HuH-7 (cell line): ENCODE data around the gene BTAF1.
"Not testable (repeated sequence)": the region's sequence is repeated elsewhere in the genome, so short reads cannot be mapped to it uniquely, and the experiment has no call there.

Experiments
- DNase-seq: peaks from one replicate; pipeline ENCODE4 v3.0.0; 2011; ENCODE audit warnings: low spot score

Gene BTAF1

GRCh38 chr10:91978585-91978984 is 55.0 kb downstream of the BTAF1 start:
- DNase-seq, result no peak

- no peak for DNase-seq
Observed at GRCh38 chr10:91980319-91980718, 56.7 kb downstream of the BTAF1 start.

GRCh38 chr10:91983416-91983815 is 59.8 kb downstream of the BTAF1 start:
- no peak for DNase-seq

GRCh38 chr10:91987397-91988037 is 63.9 kb downstream of the BTAF1 start:
- DNase-seq, result no peak

GRCh38 chr10:91992031-91992430 is 68.5 kb downstream of the BTAF1 start:
- no peak for DNase-seq

GRCh38 chr10:91996266-91996665 is 72.7 kb downstream of the BTAF1 start:
- DNase-seq, result no peak

GRCh38 chr10:92001581-92001980 is 78.0 kb downstream of the BTAF1 start:
- DNase-seq, result no peak

GRCh38 chr10:92001995-92002394 is 78.4 kb downstream of the BTAF1 start:
- no peak for DNase-seq

- no peak for DNase-seq
Observed at GRCh38 chr10:92003258-92003657, 79.7 kb downstream of the BTAF1 start.

- DNase-seq, result peak; percentile 17
Observed at GRCh38 chr10:92005978-92006377, 82.4 kb downstream of the BTAF1 start.

GRCh38 chr10:92009445-92009844 is 85.9 kb downstream of the BTAF1 start:
- DNase-seq, result no peak

- no peak for DNase-seq
Observed at GRCh38 chr10:92010047-92010735, 86.6 kb downstream of the BTAF1 start.

- DNase-seq, result no peak
Observed at GRCh38 chr10:92011560-92012214, 88.1 kb downstream of the BTAF1 start.

- DNase-seq, result no peak
Observed at GRCh38 chr10:92014620-92015019, 91.0 kb downstream of the BTAF1 start.

GRCh38 chr10:92024700-92025099 is 101.1 kb downstream of the BTAF1 start:
- DNase-seq, result no peak

GRCh38 chr10:92025340-92025739 is 101.8 kb downstream of the BTAF1 start:
- DNase-seq, result not testable (repeated sequence)

- no peak for DNase-seq
Observed at GRCh38 chr10:92027141-92027540, 103.6 kb downstream of the BTAF1 start.

- DNase-seq, result no peak
Observed at GRCh38 chr10:92031580-92031979, 108.0 kb downstream of the BTAF1 start.

GRCh38 chr10:92033070-92033469 is 109.5 kb downstream of the BTAF1 start:
- DNase-seq, result not testable (repeated sequence)

- DNase-seq, result no peak
Observed at GRCh38 chr10:92038949-92039348, 115.4 kb downstream of the BTAF1 start.

GRCh38 chr10:92042541-92042940 is 119.0 kb downstream of the BTAF1 start:
- DNase-seq, result no peak

- no peak for DNase-seq
Observed at GRCh38 chr10:92045641-92046106, 122.1 kb downstream of the BTAF1 start.

- no peak for DNase-seq
Observed at GRCh38 chr10:92047215-92047614, 123.6 kb downstream of the BTAF1 start.
